ENCODE data around the gene FAM107B.

DNA sequence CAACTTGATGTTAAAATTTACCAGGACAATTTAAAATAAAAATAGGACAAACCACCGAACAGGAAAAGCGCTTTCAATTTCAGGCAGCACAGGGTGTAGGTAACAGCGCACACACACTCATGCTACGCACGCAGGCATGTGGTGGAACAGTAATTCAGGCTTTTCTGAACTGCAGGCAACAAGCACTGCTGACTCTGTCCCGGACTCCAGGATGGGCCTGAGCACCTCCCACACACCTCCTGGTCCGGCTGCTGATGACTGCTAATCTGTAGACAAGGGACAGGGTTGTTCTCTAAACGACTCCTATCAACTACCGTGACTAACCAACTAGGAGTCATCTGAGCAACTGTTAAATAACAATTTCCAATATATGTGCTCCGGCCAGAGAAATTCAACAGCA is 251.4 kb downstream of the FAM107B start:
- TF ChIP-seq POLR2A (IDR thresholded peaks at IDR 0.05): no peak
- TF ChIP-seq, protein P1, sequence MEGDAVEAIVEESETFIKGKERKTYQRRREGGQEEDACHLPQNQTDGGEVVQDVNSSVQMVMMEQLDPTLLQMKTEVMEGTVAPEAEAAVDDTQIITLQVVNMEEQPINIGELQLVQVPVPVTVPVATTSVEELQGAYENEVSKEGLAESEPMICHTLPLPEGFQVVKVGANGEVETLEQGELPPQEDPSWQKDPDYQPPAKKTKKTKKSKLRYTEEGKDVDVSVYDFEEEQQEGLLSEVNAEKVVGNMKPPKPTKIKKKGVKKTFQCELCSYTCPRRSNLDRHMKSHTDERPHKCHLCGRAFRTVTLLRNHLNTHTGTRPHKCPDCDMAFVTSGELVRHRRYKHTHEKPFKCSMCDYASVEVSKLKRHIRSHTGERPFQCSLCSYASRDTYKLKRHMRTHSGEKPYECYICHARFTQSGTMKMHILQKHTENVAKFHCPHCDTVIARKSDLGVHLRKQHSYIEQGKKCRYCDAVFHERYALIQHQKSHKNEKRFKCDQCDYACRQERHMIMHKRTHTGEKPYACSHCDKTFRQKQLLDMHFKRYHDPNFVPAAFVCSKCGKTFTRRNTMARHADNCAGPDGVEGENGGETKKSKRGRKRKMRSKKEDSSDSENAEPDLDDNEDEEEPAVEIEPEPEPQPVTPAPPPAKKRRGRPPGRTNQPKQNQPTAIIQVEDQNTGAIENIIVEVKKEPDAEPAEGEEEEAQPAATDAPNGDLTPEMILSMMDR (IDR thresholded peaks at IDR 0.05): no peak

Data from right lobe of liver (tissue), 4 donors.